Endodermal cell (in vitro differentiated cells): ENCODE data around the gene CSNK1D. TPM values are rescaled to one million over a fixed set of nuclear protein-coding genes. Genes with fewer than 3 reads are reported as not detected.

Experiments
- DNase-seq: peaks from one replicate; pipeline ENCODE4 v3.0.0-alpha.2; 2017
- H3K27ac ChIP-seq: 2 replicates; pipeline ENCODE4 v1.5.1; 2013; ENCODE audit warnings: mild to moderate bottlenecking, low read depth, low read length, moderate library complexity
- H3K27me3 ChIP-seq: 2 replicates; pipeline ENCODE4 v1.6.1; 2013; ENCODE audit warnings: mild to moderate bottlenecking, low read length, moderate library complexity; ENCODE audit not compliant: insufficient read depth, control insufficient read depth, poor library complexity, severe bottlenecking
- H3K36me3 ChIP-seq: 2 replicates; pipeline ENCODE4 v1.7.0; 2013; ENCODE audit warnings: mild to moderate bottlenecking, low read length, moderate library complexity; ENCODE audit not compliant: control insufficient read depth, insufficient read depth
- H3K4me1 ChIP-seq: one replicate; pipeline ENCODE4 v1.7.0; 2013; ENCODE audit warnings: low read length; ENCODE audit not compliant: control insufficient read depth, insufficient read depth
- H3K4me3 ChIP-seq: 2 replicates; pipeline ENCODE4 v1.5.1; 2013; ENCODE audit warnings: mild to moderate bottlenecking, low read length, moderate library complexity
- H3K9ac ChIP-seq: 2 replicates; pipeline ENCODE4 v1.6.1; 2013; ENCODE audit warnings: mild to moderate bottlenecking, low read length, moderate library complexity; ENCODE audit not compliant: poor library complexity, severe bottlenecking; ENCODE audit errors: extremely low read depth
- H3K9me3 ChIP-seq: 2 replicates; pipeline ENCODE4 v1.6.1; 2013; ENCODE audit warnings: mild to moderate bottlenecking, low read length, moderate library complexity; ENCODE audit not compliant: control insufficient read depth
- H3K27ac Mint-ChIP-seq: 2 replicates; pipeline ENCODE4 v1.8.0; 2020; ENCODE audit warnings: mixed read lengths
- H3K27me3 Mint-ChIP-seq: 2 replicates; pipeline ENCODE4 v1.8.0; 2021; ENCODE audit warnings: mild to moderate bottlenecking, mixed read lengths; ENCODE audit not compliant: insufficient read depth
- H3K36me3 Mint-ChIP-seq: 2 replicates; pipeline ENCODE4 v1.8.0; 2020; ENCODE audit warnings: low read depth, mixed read lengths
- H3K4me1 Mint-ChIP-seq: 2 replicates; pipeline ENCODE4 v1.8.0; 2020; ENCODE audit warnings: mixed read lengths
- H3K4me3 Mint-ChIP-seq: 2 replicates; pipeline ENCODE4 v1.8.0; 2020; ENCODE audit warnings: mild to moderate bottlenecking, moderate library complexity, mixed read lengths
- H3K9me3 Mint-ChIP-seq: 2 replicates; pipeline ENCODE4 v1.8.0; 2020; ENCODE audit warnings: mild to moderate bottlenecking, mixed read lengths
- CTCF ChIP-seq: fragments of 200-600 bp; sonication (generic); conservative IDR thresholded peaks from 2 replicates; pipeline ENCODE4 v1.5.0; 2021; ENCODE audit warnings: antibody characterized with exemption, mild to moderate bottlenecking
- WGBS, 2 experiments: methylation state at CpG; one replicate each; pipeline versions ENCODE4 v1.1.5 to v1.1.7; 2013; ENCODE audit warnings: missing lambda C conversion rate in 2 of 2, mixed read lengths in 1 of 2; ENCODE audit not compliant: insufficient coverage in 1 of 2, insufficient read length in 1 of 2; 5-methylcytosine and 5-hydroxymethylcytosine counted together
- total RNA-seq, 2 donors: library from RNA; stranded (reverse); fragmentation: NEBNext Ultra II Directional in 1 of 2; extraction: Animal tissue kit (Norgen Biotek cat#: 25700) in 1 of 2; gene quantifications; 2 replicates in 1 of 2; 3 replicates in 1 of 2; pipeline ENCODE4 v1.2.1, GENCODE V29; 2021

The CSNK1D gene
- total RNA-seq, 2 donors from 2014 or later: 104 to 143 TPM

GRCh38 chr17:82258555-82258954, 14.9 kb downstream of the CSNK1D start:
- no peak overlapping the region for H3K4me3 Mint-ChIP-seq
- no peak for TF ChIP-seq CTCF

GRCh38 chr17:82257473-82257872, 16.0 kb downstream of the CSNK1D start:
- H3K4me3 Mint-ChIP-seq: no peak overlapping the region
- H3K36me3 ChIP-seq: peaks cover 84% of the 10 kb centered on the region

More at GRCh38 chr17:82258555-82258954, 14.9 kb downstream of the CSNK1D start:
- Mint-ChIP-seq H3K27ac (no peak overlapping the region), H3K27me3 (no peaks in the 10 kb centered on the region), H3K4me1 (no peaks in the 10 kb centered on the region), H3K9me3 (no peaks in the 10 kb centered on the region), H3K36me3 (peaks cover 80% of the 10 kb centered on the region)
- H3K27ac ChIP-seq: no peak overlapping the region
- no peaks in the 10 kb centered on the region for H3K9me3 ChIP-seq
- H3K27me3 ChIP-seq: no peaks in the 10 kb centered on the region
- 95 to 99% methylated on average over 4 to 5 of the region's 5 CpGs for whole genome bisulfite sequencing, 2 experiments
- no peaks in the 10 kb centered on the region for H3K4me1 ChIP-seq
- no peak overlapping the region for H3K9ac ChIP-seq
- DNase-seq: no peak
- peaks cover 84% of the 10 kb centered on the region for H3K36me3 ChIP-seq
- H3K4me3 ChIP-seq: no peak overlapping the region

GRCh38 chr17:82256242-82256885, 17.1 kb downstream of the CSNK1D start:
- Mint-ChIP-seq H3K27ac (no peak overlapping the region), H3K4me3 (no peak overlapping the region), H3K36me3 (peaks cover 81% of the 10 kb centered on the region), H3K27me3 (no peaks in the 10 kb centered on the region), H3K4me1 (no peaks in the 10 kb centered on the region), H3K9me3 (no peaks in the 10 kb centered on the region)
- Histone ChIP-seq H3K9me3 (no peaks in the 10 kb centered on the region), H3K9ac (no peak overlapping the region), H3K4me3 (no peak overlapping the region), H3K27me3 (no peaks in the 10 kb centered on the region), H3K36me3 (peaks cover 84% of the 10 kb centered on the region), H3K4me1 (no peaks in the 10 kb centered on the region), H3K27ac (no peak overlapping the region)
- 93 to 97% methylated on average over 11 to 14 of the region's 14 CpGs for WGBS, 2 experiments
- DNase-seq: no peak
- no peak for TF ChIP-seq CTCF

More at GRCh38 chr17:82257473-82257872, 16.0 kb downstream of the CSNK1D start:
- Histone ChIP-seq H3K9ac (no peak overlapping the region), H3K4me3 (no peak overlapping the region), H3K4me1 (no peaks in the 10 kb centered on the region), H3K27ac (no peak overlapping the region), H3K9me3 (no peaks in the 10 kb centered on the region), H3K27me3 (no peaks in the 10 kb centered on the region)
- H3K4me1 Mint-ChIP-seq: no peaks in the 10 kb centered on the region
- no peak for TF ChIP-seq CTCF
- H3K27me3 Mint-ChIP-seq: no peaks in the 10 kb centered on the region
- peaks cover 81% of the 10 kb centered on the region for H3K36me3 Mint-ChIP-seq
- peak; percentile 90 for DNase-seq
- WGBS, 2 experiments: 83 to 90% methylated on average over 4 to 10 of the region's 10 CpGs
- H3K27ac Mint-ChIP-seq: peak overlapping the region; percentile 84
- H3K9me3 Mint-ChIP-seq: no peaks in the 10 kb centered on the region
